Astrocyte of the cerebellum (primary cell): ENCODE results near the gene TRHDE.
"Not testable (repeated sequence)": the region's sequence is repeated elsewhere in the genome, so short reads cannot be mapped to it uniquely, and the experiment has no call there.

Experiments used
- DNase-seq: peaks from one replicate; pipeline ENCODE4 v3.0.0-alpha.2; 2011; ENCODE audit warnings: low read depth
- H3K4me3 ChIP-seq: 2 replicates; pipeline ENCODE4 v1.5.1; 2011; ENCODE audit warnings: mild to moderate bottlenecking, low read depth, low read length, moderate library complexity
- CTCF ChIP-seq: IDR thresholded peaks from 2 replicates; pipeline ENCODE4 v1.5.1; 2012; ENCODE audit warnings: low read length, low read depth, moderate library complexity, mild to moderate bottlenecking; ENCODE audit errors: missing control alignments
- in situ Hi-C: cut with HindIII; loops from 2 replicates; pipeline ENCODE4 v1.10.0; 2017; ENCODE audit warnings: low sequenced_read_pairs

Gene TRHDE

GRCh38 chr12:72647139-72647538 is 375.0 kb downstream of the TRHDE start:
- no peak for TF ChIP-seq CTCF
- H3K4me3 ChIP-seq, result no peak overlapping the region
- DNase-seq, result no peak
- in situ Hi-C loops, result no loop called here

- in situ Hi-C loops, result no loop called here
- no peak for DNase-seq
- no peak overlapping the region for H3K4me3 ChIP-seq
- TF ChIP-seq CTCF, result no peak
Measured at GRCh38 chr12:72658615-72659014, 386.4 kb downstream of the TRHDE start.

- DNase-seq, H3K4me3 ChIP-seq, in situ Hi-C loops: not testable (repeated sequence)
Measured at GRCh38 chr12:72660174-72660573, 388.0 kb downstream of the TRHDE start.

GRCh38 chr12:72673853-72674252 is 401.7 kb downstream of the TRHDE start:
- no peak for TF ChIP-seq CTCF
- no peak for DNase-seq
- in situ Hi-C loops, result no loop called here
- no peak overlapping the region for H3K4me3 ChIP-seq

- in situ Hi-C loops, result no loop called here
- no peak for TF ChIP-seq CTCF
- DNase-seq, result no peak
- H3K4me3 ChIP-seq, result no peak overlapping the region
Measured at GRCh38 chr12:72676556-72676955, 404.4 kb downstream of the TRHDE start.

- no peak for TF ChIP-seq CTCF
- in situ Hi-C loops, result no loop called here
- DNase-seq, result no peak
- H3K4me3 ChIP-seq, result no peak overlapping the region
Measured at GRCh38 chr12:72677139-72677538, 405.0 kb downstream of the TRHDE start.

- DNase-seq, result no peak
- no peak for TF ChIP-seq CTCF
- no peak overlapping the region for H3K4me3 ChIP-seq
- in situ Hi-C loops, result no loop called here
Measured at GRCh38 chr12:72677846-72678245, 405.7 kb downstream of the TRHDE start.
